GM23338 (cell line): Measurements from ENCODE around the gene CAPN7.

Experiments used
- CTCF ChIP-seq, 2 experiments: fragments of 200-600 bp in 1 of 2; sonication (generic) in 1 of 2; conservative IDR thresholded peaks; 2 replicates each; pipeline versions ENCODE4 v1.5.1 to v1.6.1; 2016 to 2017; ENCODE audit warnings: antibody characterized with exemption in 2 of 2, low read depth in 2 of 2, mild to moderate bottlenecking in 2 of 2, moderate library complexity in 1 of 2
- ETS1 ChIP-seq: IDR thresholded peaks from 2 replicates; pipeline ENCODE4 v1.6.1; 2016; ENCODE audit warnings: antibody characterized with exemption
- EZH2 ChIP-seq: fragments of 200-600 bp; sonication (generic); IDR thresholded peaks from one replicate; pipeline ENCODE4 v1.8.0; 2017; ENCODE audit warnings: antibody characterized with exemption, mild to moderate bottlenecking, low read depth; ENCODE audit not compliant: unreplicated experiment
- EZH2phosphoT487 ChIP-seq: fragments of 200-600 bp; sonication (generic); IDR thresholded peaks from one replicate; pipeline ENCODE4 v1.8.1; 2018; ENCODE audit warnings: antibody characterized with exemption; ENCODE audit not compliant: unreplicated experiment
- POLR2AphosphoS5 ChIP-seq: IDR thresholded peaks from 2 replicates; pipeline ENCODE4 v1.6.1; 2016; ENCODE audit warnings: antibody characterized with exemption, low read depth
- TF ChIP-seq, protein P1 (sequence below): IDR thresholded peaks from one replicate; pipeline ENCODE4 v1.6.1; 2018; ENCODE audit warnings: antibody characterized with exemption; ENCODE audit not compliant: unreplicated experiment

- TF ChIP-seq, protein P1, sequence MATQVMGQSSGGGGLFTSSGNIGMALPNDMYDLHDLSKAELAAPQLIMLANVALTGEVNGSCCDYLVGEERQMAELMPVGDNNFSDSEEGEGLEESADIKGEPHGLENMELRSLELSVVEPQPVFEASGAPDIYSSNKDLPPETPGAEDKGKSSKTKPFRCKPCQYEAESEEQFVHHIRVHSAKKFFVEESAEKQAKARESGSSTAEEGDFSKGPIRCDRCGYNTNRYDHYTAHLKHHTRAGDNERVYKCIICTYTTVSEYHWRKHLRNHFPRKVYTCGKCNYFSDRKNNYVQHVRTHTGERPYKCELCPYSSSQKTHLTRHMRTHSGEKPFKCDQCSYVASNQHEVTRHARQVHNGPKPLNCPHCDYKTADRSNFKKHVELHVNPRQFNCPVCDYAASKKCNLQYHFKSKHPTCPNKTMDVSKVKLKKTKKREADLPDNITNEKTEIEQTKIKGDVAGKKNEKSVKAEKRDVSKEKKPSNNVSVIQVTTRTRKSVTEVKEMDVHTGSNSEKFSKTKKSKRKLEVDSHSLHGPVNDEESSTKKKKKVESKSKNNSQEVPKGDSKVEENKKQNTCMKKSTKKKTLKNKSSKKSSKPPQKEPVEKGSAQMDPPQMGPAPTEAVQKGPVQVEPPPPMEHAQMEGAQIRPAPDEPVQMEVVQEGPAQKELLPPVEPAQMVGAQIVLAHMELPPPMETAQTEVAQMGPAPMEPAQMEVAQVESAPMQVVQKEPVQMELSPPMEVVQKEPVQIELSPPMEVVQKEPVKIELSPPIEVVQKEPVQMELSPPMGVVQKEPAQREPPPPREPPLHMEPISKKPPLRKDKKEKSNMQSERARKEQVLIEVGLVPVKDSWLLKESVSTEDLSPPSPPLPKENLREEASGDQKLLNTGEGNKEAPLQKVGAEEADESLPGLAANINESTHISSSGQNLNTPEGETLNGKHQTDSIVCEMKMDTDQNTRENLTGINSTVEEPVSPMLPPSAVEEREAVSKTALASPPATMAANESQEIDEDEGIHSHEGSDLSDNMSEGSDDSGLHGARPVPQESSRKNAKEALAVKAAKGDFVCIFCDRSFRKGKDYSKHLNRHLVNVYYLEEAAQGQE, result no peak
- TF ChIP-seq CTCF (conservative IDR thresholded peaks at IDR 0.05; ENCODE audit: low read depth in 2 of 2), result no peak
- no peak for TF ChIP-seq EZH2
- no peak for TF ChIP-seq EZH2phosphoT487
- TF ChIP-seq ETS1, result no peak
- TF ChIP-seq POLR2AphosphoS5, result no peak
Observed at GRCh38 chr3:15217011-15217671, 11.1 kb downstream of the CAPN7 start.
